ENCODE measurements around the gene EVI5L.

Gene EVI5L

GRCh38 chr19:7877249-7877836, 47.3 kb downstream of the EVI5L start:
- no peak for TF ChIP-seq CTCF (IDR thresholded peaks at IDR 0.05; ENCODE audit: insufficient read depth, low read length, missing control alignments)
- H3K4me3 ChIP-seq (ENCODE audit: low read depth, low read length), result no peak overlapping the region
- CTCF ChIA-PET, result interaction anchor here (0.8 to 3.6 kb wide), 4 partner anchors 8 to 125 kb away, joined by 3 to 19 read pairs (median 4); partner anchors contain the start of gene MAP2K7
- no peak for DNase-seq (ENCODE audit: low read depth, low spot score)
- POLR2A ChIA-PET, result no interaction called here

GRCh38 chr19:7879111-7879807, 49.2 kb downstream of the EVI5L start:
- TF ChIP-seq CTCF (IDR thresholded peaks at IDR 0.05; ENCODE audit: insufficient read depth, low read length, missing control alignments), result no peak
- no peak overlapping the region for H3K4me3 ChIP-seq (ENCODE audit: low read depth, low read length)
- DNase-seq (ENCODE audit: low read depth, low spot score), result no peak
- CTCF ChIA-PET, result interaction anchor here (3.6 kb wide), 1 partner anchor 10 kb away, joined by 19 read pairs; no protein-coding TSS in a partner anchor
- POLR2A ChIA-PET, result no interaction called here

- TF ChIP-seq CTCF (IDR thresholded peaks at IDR 0.05; ENCODE audit: insufficient read depth, low read length, missing control alignments), result no peak
- H3K4me3 ChIP-seq (ENCODE audit: low read depth, low read length), result no peak overlapping the region
- ChIA-PET POLR2A (no interaction called here), CTCF (interaction anchor here (3.6 kb wide), 1 partner anchor 11 kb away, joined by 19 read pairs; no protein-coding TSS in a partner anchor)
- DNase-seq (ENCODE audit: low read depth, low spot score), result no peak
These were observed 49.8 kb downstream of the EVI5L start for GRCh38 chr19:7879836-7880235.

- no peak for DNase-seq (ENCODE audit: low read depth, low spot score)
- H3K4me3 ChIP-seq (ENCODE audit: low read depth, low read length), result no peak overlapping the region
- TF ChIP-seq CTCF (IDR thresholded peaks at IDR 0.05; ENCODE audit: insufficient read depth, low read length, missing control alignments), result no peak
- CTCF ChIA-PET, result interaction anchor here (1.7 to 2.7 kb wide), 2 partner anchors 13 to 62 kb away, joined by 6 to 16 read pairs; partner anchors contain the start of gene TIMM44
- POLR2A ChIA-PET, result interaction anchor here (0.6 kb wide), 1 partner anchor 645 kb away, joined by 3 read pairs; no protein-coding TSS in a partner anchor
These were observed 51.9 kb downstream of the EVI5L start for GRCh38 chr19:7881910-7882309.

GRCh38 chr19:7883105-7883504, 53.1 kb downstream of the EVI5L start:
- no peak overlapping the region for H3K4me3 ChIP-seq (ENCODE audit: low read depth, low read length)
- POLR2A ChIA-PET, result no interaction called here
- DNase-seq (ENCODE audit: low read depth, low spot score), result no peak
- no peak for TF ChIP-seq CTCF (IDR thresholded peaks at IDR 0.05; ENCODE audit: insufficient read depth, low read length, missing control alignments)
- CTCF ChIA-PET, result interaction anchor here (0.9 to 2.7 kb wide), 3 partner anchors 14 to 19 kb away, joined by 3 to 16 read pairs (median 7); no protein-coding TSS in a partner anchor

Measured in AG04449 (cell line).